Retinal pigment epithelial cell (primary cell): Measurements from ENCODE around the gene RDH5.

ENCODE experiments used
- DNase-seq: peaks from one replicate; pipeline ENCODE4 v3.0.0-alpha.2; 2010; ENCODE audit warnings: low read depth
- H3K4me3 ChIP-seq: 2 replicates; pipeline ENCODE4 v1.5.1; 2011; ENCODE audit warnings: mild to moderate bottlenecking, low read length, control low read depth, moderate library complexity
- TF ChIP-seq, protein P1 (sequence below): conservative IDR thresholded peaks from 2 replicates; pipeline ENCODE4 v1.5.1; 2011; ENCODE audit warnings: low read depth, low read length, control low read depth, inconsistent platforms

Gene RDH5

DNA sequence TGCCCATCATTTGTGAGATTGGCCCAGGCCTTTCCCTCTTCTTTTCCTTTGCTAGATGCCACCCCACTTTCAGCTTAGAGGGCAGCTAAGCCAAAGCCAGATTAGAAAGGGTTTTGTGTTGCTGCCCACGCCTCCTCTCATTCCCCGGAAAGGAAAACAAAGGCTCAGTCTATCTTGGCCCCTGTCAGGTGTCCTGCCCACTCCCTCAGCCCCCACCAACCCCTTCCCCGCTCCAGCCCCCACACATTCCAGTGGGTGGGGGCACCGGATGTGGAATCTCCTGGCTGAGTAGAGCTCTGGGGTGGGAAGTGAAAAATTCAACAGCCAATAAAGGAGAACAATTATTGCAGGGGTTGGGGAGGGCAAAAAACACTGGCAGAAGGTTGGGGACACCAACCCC is 2.2 kb upstream of the RDH5 start:
- H3K4me3 ChIP-seq = peak overlapping the region; percentile 8
- no peak for DNase-seq
- TF ChIP-seq, protein P1, sequence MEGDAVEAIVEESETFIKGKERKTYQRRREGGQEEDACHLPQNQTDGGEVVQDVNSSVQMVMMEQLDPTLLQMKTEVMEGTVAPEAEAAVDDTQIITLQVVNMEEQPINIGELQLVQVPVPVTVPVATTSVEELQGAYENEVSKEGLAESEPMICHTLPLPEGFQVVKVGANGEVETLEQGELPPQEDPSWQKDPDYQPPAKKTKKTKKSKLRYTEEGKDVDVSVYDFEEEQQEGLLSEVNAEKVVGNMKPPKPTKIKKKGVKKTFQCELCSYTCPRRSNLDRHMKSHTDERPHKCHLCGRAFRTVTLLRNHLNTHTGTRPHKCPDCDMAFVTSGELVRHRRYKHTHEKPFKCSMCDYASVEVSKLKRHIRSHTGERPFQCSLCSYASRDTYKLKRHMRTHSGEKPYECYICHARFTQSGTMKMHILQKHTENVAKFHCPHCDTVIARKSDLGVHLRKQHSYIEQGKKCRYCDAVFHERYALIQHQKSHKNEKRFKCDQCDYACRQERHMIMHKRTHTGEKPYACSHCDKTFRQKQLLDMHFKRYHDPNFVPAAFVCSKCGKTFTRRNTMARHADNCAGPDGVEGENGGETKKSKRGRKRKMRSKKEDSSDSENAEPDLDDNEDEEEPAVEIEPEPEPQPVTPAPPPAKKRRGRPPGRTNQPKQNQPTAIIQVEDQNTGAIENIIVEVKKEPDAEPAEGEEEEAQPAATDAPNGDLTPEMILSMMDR = no peak

DNA sequence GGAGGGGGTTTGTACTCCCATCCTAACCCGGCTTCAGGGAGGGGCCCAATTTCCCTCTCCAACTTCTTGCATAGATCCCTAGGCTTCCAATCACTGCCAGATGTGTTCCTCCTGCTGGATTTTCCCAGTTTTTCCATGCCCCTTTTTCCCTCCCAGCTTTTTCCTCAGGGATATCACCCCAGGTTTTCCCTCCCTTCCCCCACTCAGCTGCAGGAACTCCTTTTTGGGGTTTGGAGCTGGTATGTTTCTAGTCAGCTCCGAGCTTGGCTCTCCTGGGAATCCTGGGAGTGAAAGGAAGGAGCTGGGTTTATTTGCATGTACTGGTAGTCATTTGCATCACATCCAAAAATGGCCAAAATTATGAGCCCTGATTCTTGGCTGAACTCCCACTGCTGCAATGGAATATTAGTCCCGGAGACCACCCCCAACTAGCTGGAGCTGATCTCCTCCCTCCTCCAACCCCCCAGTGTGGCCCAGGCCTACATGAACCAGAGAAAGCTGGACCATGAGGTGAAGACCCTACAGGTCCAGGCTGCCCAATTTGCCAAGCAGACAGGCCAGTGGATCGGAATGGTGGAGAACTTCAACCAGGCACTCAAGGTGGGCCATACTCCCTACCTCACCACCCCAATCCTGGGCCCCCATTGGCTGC is 1.4 kb upstream of the RDH5 start:
- no peak overlapping the region for H3K4me3 ChIP-seq
- TF ChIP-seq, protein P1 = no peak
- no peak for DNase-seq

DNA sequence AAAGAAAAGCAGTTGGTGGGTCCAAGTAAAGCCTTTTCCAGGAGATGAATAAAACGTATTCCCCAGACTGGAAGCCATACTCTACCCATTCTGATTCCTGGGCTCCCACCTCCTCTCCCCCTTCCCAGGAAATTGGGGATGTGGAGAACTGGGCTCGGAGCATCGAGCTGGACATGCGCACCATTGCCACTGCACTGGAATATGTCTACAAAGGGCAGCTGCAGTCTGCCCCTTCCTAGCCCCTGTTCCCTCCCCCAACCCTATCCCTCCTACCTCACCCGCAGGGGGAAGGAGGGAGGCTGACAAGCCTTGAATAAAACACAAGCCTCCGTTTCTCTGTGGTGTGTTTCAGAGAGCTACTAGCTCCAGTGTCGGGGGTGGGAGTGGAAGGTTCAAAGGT is 822 bp upstream of the RDH5 start:
- no peak overlapping the region for H3K4me3 ChIP-seq
- TF ChIP-seq, protein P1 = no peak

DNA sequence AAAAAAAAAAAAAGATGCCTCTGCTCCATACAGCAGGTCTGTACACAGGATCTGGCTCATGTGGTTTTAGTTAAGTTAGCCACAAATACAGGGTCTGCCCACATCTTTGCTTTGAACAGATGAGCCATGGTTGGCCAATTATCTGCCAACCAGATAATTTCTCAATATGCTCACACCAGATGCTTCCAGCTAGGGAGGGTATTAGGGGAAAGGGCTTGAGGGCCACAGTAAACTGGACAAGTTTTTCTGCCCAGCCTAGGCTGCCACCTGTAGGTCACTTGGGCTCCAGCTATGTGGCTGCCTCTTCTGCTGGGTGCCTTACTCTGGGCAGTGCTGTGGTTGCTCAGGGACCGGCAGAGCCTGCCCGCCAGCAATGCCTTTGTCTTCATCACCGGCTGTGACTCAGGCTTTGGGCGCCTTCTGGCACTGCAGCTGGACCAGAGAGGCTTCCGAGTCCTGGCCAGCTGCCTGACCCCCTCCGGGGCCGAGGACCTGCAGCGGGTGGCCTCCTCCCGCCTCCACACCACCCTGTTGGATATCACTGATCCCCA is 776 bp downstream of the RDH5 start:
- peak overlapping the region; percentile 33 for H3K4me3 ChIP-seq
- DNase-seq = no peak
- TF ChIP-seq, protein P1 = peak; percentile 78

More for the DNA sequence above, 822 bp upstream of the RDH5 start:
- no peak for DNase-seq

DNA sequence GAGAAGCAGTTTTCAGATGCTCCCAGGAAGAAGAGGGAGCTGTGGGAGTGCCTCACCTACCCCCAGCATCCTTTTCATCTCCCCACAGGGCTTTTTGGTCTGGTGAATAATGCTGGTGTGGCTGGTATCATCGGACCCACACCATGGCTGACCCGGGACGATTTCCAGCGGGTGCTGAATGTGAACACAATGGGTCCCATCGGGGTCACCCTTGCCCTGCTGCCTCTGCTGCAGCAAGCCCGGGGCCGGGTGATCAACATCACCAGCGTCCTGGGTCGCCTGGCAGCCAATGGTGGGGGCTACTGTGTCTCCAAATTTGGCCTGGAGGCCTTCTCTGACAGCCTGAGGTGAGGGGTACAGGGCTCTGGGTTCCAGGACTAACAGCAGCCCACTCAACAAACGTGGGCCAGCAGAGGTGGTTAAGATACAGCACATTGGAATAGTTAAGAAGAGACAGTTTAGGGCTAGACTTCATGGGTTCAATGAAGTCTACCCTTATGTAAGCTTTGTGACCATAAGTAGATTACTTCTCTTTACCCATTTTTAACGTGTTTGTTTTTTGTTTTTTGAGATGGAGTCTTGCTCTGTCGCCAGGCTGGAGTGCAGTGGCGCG is 1.5 kb downstream of the RDH5 start:
- DNase-seq = no peak
- TF ChIP-seq, protein P1 = no peak
- H3K4me3 ChIP-seq = peak overlapping the region; percentile 33

DNA sequence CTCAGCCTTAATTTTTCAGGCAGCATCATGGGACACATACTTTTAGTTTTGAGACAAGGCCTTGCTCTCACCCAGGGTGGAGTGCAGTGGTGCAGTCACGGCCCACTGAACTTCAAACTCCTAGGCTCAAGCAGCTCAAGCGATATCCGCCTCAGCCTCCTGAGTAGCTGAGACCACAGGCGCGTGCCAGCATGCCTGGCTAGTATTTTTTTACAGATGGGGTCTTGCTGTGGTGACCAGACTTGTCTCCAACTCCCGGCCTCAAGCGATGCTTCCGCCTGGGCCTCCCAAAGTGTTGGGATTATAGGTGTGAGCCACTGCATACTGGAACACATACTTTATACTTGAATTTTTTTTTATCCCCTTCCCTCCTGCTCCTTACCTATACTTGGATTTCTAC is 2.8 kb downstream of the RDH5 start:
- no peak overlapping the region for H3K4me3 ChIP-seq
- TF ChIP-seq, protein P1 = no peak
- DNase-seq = no peak
